OCI-LY1 (cell line): ENCODE data around the gene TUBD1.

Experiments used
- CTCF ChIP-seq: fragments of 200-600 bp; sonication (generic), shearing (Covaris generic); IDR thresholded peaks from 2 replicates; pipeline ENCODE4 v1.5.1; 2017; ENCODE audit warnings: mild to moderate bottlenecking, antibody characterized with exemption, low read length, moderate library complexity, mixed read lengths
- EZH2 ChIP-seq: fragments of 200-600 bp; sonication (generic), shearing (Covaris generic); IDR thresholded peaks from 2 replicates; pipeline ENCODE4 v1.8.0; 2017; ENCODE audit warnings: borderline replicate concordance, mixed run types, mild to moderate bottlenecking, antibody characterized with exemption, low read length, moderate library complexity, mixed read lengths

DNA sequence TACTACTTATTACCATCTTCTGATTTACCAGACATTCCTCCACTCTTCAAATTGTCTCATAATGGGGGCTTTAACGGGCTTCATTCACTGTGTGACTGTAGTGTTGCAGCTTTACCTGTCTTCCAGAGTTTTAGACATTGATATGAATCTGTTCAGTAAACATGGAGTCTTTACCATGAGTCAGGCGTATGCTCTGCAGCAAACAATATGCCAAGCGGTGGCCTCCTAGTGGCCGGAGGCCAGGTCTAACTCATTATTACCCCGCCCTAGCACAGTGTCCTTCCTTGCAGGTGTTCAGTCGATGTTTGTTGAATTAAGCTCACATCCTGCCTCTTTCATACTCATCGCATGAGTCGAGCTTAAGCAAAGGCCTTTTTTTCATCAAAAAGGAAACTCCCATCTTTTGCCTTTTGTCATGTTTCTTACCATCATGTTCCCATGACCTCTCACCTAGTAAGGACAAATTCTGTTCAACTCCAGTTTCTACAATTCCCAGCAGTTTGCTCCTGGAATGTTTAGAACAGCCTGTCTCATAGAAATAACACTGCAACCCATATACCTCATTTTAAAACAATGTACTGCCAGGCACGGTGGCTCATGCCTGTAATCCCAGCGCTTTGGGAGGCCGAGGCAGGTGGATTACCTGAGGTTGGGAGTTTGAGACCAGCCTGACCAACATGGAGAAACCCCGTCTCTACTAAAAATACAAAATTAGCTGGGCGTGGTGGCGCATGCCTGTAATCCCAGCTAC lies 39.4 kb downstream of the TUBD1 start:
- peak; percentile 74 for TF ChIP-seq CTCF
- TF ChIP-seq EZH2: no peak
